Esophagus (tissue), 2 donors: ENCODE measurements around the gene GPA33. TPM values are rescaled to one million over a fixed set of nuclear protein-coding genes. Genes with fewer than 3 reads are reported as not detected.

Experiments used
- H3K27ac ChIP-seq, 2 donors: one replicate each; pipeline ENCODE4 v1.5.1; 2013; ENCODE audit warnings: low read depth in 2 of 2, mild to moderate bottlenecking in 2 of 2, inconsistent platforms in 1 of 2, low read length in 1 of 2, moderate library complexity in 1 of 2
- H3K27me3 ChIP-seq, 2 donors: one replicate each; pipeline ENCODE4 v1.6.1; 2013; ENCODE audit warnings: low read length in 2 of 2, control low read depth in 1 of 2, mild to moderate bottlenecking in 1 of 2; ENCODE audit not compliant: insufficient read depth in 2 of 2, control insufficient read depth in 1 of 2
- H3K36me3 ChIP-seq, 2 donors: one replicate each; pipeline ENCODE4 v1.6.1; 2013; ENCODE audit warnings: low read length in 1 of 2; ENCODE audit not compliant: control insufficient read depth in 2 of 2, insufficient read depth in 2 of 2
- H3K4me1 ChIP-seq, 2 donors: one replicate each; pipeline ENCODE4 v1.6.1; 2013; ENCODE audit warnings: low read length in 1 of 2; ENCODE audit not compliant: control insufficient read depth in 2 of 2, insufficient read depth in 2 of 2
- H3K4me3 ChIP-seq, 2 donors: one replicate each; pipeline ENCODE4 v1.5.1; 2013; ENCODE audit warnings: low read length in 2 of 2, mild to moderate bottlenecking in 2 of 2, low read depth in 1 of 2, moderate library complexity in 1 of 2
- H3K9me3 ChIP-seq, 2 donors: one replicate each; pipeline ENCODE4 v1.6.1; 2013; ENCODE audit warnings: mild to moderate bottlenecking in 2 of 2, low read depth in 1 of 2, low read length in 1 of 2, moderate library complexity in 1 of 2; ENCODE audit not compliant: control insufficient read depth in 2 of 2, insufficient read depth in 1 of 2
- WGBS, 2 donors: extraction: QIAGEN DNeasy Blood & Tissue Kit; methylation state at CpG; one replicate each; pipeline ENCODE4 v1.1.7; 2013; 5-methylcytosine and 5-hydroxymethylcytosine counted together
- polyA plus RNA-seq, 2 donors: library from polyadenylated mRNA; stranded (reverse); fragments of 200-250 nt; gene quantifications; one replicate each; pipeline ENCODE4 v1.2.3, GENCODE V29; 2013
- donor health status: healthy with polysubstance abuse.
- donor health status: Bipolar disorder and iron deficiency.

GPA33 gene
- polyA plus RNA-seq, 2 donors = 0.04 to 0.08 TPM

GRCh38 chr1:167012570-167012969 is 77.6 kb downstream of the GPA33 start:
- H3K9me3 ChIP-seq = no peaks in the 10 kb centered on the region

GRCh38 chr1:167011560-167012191 is 78.5 kb downstream of the GPA33 start:
- 84 to 93% methylated on average over 1 of the region's 1 CpG for WGBS, 2 donors
- H3K9me3 ChIP-seq = no peaks in the 10 kb centered on the region
- no peak overlapping the region for H3K27ac ChIP-seq
- no peak overlapping the region for H3K4me3 ChIP-seq
- H3K36me3 ChIP-seq = no peaks in the 10 kb centered on the region
- H3K27me3 ChIP-seq = no peaks in the 10 kb centered on the region
- no peaks in the 10 kb centered on the region for H3K4me1 ChIP-seq

More at GRCh38 chr1:167012570-167012969, 77.6 kb downstream of the GPA33 start:
- Histone ChIP-seq H3K27ac (no peak overlapping the region), H3K27me3 (no peaks in the 10 kb centered on the region), H3K36me3 (no peaks in the 10 kb centered on the region), H3K4me3 (no peak overlapping the region), H3K4me1 (no peaks in the 10 kb centered on the region)
- 69 to 82% methylated on average over 2 of the region's 2 CpGs for WGBS, 2 donors

- Histone ChIP-seq H3K27ac (no peak overlapping the region), H3K4me3 (no peak overlapping the region), H3K9me3 (no peaks in the 10 kb centered on the region), H3K36me3 (no peaks in the 10 kb centered on the region), H3K27me3 (no peaks in the 10 kb centered on the region), H3K4me1 (no peaks in the 10 kb centered on the region)
- 61 to 85% methylated on average over 2 of the region's 2 CpGs for WGBS, 2 donors
These were observed 86.5 kb downstream of the GPA33 start for GRCh38 chr1:167003711-167004110.

Other genes with a start within 250 kb of the GPA33 start
- 1 to 10 TPM; 7.8 to 8.1 TPM for gene TADA1, start 214.1 kb downstream of the GPA33 start, polyA plus RNA-seq
- gene ILDR2, start 114.8 kb downstream of the GPA33 start, polyA plus RNA-seq = under 1 TPM; 0.06 to 0.18 TPM
- gene MAEL, start 101.1 kb downstream of the GPA33 start, polyA plus RNA-seq = under 1 TPM in 1 of 2 donors, not detected in 1; 0.04 TPM
- gene STYXL2, start 3.7 kb upstream of the GPA33 start, polyA plus RNA-seq = under 1 TPM; 0.01 to 0.04 TPM
- gene POU2F1, start 130.5 kb upstream of the GPA33 start, polyA plus RNA-seq = 1 to 10 TPM; 1.3 to 1.5 TPM